HG03139 (cell line): ENCODE measurements around the gene LGALS7.

ENCODE experiments used
- ATAC-seq: cut with Tn5 transposase; IDR thresholded peaks from one replicate; pipeline ENCODE4 v1.9.1; 2021; ENCODE audit not compliant: unreplicated experiment

LGALS7 gene

DNA sequence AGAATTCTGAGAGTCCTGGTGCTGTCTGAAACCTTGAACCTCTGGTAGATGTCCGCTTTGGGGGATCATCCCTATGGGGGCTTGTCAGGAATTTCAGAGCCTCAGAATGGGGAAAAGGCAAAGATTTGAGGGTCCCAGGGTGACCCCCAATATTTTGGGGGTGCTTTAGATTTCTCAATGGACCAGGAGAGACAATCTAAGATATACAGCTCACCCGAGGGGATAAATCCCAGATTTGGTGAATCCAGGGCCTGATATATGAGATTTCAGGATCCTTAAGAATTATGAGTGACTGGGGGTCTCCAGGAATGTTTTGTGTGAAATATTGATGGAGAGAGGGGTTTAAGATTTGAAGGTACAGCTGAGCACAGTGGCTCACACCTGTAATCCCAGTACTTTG, 32.4 kb downstream of the LGALS7 start:
- no peak for ATAC-seq

DNA sequence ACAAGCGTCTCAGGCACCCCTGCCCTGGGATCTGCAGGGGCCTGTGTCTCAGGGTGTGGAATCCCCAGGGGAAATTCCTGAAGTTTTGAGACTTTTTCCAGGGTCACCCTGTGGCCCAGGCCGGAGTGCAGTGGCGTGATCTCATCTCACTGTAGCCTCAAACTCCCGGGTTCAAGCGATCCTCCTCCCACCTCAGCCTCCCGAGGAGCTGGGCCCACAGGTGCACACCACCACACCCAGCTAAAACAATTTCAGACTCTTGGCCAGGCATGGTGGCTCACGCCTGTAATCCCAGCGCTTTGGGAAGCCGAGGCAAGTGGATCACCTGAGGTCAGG, 33.1 kb downstream of the LGALS7 start:
- no peak for ATAC-seq

DNA sequence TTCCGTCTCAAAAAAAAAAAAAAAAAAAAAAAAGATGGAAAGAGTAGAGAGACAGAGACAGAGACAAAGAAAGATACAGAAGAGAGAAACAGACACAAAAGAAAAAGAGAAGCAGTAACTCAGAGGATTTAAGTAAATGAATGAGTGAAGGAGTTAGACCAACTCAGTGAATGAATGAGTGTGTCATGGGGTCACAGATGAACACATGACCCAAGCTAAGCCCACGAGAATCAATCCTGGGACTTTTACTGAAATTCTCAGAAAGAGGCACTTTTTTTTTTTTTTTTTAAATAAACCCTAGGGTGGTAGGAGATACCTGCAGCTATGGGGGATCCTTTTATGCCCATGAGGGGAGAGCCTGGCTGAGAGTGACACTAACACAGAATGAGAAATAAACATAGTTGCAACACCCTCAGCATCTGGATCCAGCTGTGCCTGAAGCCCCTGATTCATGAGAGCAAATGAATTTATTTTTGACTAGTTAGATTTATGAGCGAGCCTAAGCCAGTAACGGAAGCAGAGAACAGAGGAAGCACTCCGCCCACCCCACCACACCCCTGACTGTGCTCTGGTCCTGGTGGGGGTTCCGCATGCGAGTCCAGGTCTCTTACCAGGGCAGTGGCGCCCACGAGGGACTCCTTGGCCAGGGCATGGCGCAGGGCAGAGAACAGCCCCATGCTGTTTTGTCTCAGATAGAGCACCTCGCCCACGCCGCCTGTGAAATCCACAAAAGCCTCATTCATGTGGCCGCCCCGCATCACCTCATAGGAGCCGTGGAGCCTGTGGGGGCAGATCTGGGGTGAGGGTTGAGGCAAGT, 33.7 kb downstream of the LGALS7 start:
- no peak for ATAC-seq

DNA sequence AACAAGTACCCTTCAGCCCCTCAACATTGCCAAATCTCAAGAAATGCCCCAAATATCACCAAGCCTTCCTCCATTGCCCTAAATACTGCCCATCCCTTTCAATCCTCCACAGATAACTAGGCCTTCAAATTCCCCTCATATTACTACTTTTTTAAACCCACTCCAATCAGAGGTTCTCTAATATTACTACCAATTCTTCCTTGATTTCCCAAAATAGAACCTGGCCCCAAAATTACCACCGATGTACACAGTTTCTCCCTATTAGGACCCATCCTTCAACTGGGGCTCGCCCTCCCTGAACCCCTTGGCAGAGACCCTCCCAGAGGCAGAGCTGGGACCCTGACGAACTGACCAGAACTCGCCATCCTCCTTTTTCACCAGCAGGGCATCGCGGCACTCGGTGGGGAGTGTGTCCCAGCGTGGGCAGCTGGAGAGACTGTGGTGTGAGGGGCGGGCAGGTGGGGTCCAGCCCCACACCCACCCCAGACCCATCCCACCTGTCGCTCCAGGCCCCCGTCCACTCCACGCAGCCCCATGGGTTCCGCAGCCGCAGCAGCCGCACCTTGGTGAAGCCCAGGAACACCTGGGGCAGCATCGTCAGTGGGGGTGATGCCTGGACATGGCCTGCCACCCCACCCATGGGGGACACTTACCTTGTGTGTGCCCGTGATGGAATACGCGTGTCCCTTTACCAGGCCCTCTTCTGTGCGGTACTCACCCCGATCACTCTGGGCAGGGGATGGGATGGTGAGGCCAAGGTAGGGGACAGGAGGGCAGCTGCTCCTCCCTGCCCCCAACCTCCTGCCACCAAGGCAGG, 35.2 kb downstream of the LGALS7 start:
- ATAC-seq, result no peak

DNA sequence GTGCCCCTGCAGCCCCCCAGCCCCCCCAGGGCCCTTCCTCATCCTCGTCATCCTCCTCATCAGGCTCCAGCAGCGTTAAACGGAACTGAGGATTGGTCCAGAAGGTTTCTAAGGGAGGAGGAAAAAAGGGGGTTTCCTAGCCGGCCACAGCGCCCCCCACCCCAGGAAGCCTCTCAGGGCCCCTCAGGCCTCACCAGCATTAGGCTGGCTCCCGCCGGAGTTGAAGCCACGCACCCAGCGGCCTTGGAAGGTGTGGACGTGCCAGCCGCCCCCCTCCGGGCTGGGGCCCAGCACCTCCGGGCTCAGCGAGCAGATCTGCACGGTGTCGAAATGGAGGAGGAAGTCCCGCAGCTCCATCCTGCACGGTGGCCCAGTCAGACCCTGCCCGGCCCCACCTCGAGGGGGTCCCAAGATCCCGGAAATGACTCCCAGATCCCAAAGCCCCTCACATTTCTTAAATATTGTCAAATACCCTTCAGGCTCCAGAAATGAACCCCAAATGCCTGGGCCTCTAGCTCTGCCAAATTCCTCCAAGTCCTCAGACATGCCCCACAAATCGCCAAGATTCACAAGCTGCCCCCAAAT, 35.9 kb downstream of the LGALS7 start:
- ATAC-seq, result no peak

DNA sequence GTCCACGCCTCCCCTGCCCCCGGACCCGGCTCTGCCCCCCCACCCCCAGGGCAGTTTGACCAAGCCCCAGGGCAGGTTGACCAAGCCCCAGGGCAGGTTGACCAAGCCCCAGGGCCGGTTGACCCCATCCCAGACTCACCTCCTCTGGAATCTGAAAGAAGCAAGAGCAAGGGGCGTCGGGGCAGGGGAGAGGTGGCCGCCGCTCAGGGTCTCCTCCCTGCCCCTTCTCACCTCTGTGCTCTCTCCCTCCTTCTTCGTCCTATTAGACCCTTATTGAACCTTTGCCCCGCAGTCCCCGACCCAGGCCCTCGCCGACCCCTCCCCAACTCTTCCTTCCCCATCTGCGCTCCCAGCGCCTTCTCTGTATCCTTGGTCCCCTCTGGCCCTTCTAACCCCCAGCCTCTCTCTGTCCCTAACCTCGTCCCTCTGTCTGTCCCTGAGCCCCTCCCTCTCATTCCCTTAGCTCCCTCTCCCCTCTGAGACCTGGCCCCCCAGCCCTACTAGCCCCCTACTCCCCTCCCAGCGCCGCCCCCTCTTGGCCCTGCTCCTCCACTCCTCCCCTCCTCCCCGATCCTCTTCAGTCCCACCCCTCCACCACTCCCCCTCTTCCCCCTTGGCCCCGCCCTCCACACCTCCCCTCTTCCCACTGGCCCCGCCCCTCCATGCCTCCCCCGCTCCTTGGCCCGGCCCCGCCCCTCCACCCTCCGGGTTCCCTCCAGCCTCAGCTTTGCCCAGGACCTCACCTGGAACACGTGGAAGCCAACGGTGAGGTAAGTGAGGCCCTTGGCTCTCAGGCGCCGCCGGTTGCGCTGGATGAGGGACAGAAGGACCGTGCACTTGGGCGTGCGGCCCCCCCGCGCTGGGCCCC, 36.7 kb downstream of the LGALS7 start:
- no peak for ATAC-seq

DNA sequence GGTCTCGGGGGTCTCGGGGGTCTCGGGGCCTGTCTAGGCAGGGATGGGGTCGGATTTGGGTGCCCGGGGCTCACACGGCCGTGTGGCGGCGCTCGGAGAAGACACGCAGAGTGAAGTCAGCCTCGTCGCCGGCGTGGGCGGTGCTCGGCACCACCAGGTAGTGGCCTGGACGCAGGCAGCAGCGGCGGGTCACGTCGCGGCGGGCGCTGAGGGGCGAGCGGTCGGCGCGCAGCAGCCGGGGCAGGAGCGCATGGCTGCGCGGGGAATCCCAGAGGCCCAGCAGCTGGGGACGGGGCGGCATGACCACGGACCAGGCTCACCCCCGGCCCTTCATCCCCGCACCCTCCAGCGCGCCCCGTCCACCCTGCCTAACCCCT, 37.3 kb downstream of the LGALS7 start:
- no peak for ATAC-seq

DNA sequence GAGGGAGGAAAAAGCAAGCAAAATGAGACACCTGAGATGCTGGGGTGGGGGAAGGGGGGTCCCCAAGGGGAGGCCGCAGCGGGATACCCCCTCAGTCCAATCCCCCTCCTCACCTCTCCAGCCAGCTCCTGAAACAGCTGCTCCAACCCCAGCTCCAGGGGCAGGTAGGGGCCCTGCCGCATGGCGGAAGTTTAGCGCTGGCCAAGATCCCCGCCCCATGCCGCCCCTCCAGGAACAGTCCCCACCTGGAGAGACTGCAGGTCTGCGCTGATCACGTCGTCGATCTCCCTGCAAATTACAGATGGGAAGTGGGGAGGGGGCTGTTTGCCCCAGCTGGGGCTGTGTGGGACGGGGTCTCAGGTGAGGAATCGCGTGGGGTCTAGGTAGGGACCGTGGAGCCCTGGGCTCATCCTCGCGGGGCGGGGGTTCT, 38.0 kb downstream of the LGALS7 start:
- no peak for ATAC-seq

DNA sequence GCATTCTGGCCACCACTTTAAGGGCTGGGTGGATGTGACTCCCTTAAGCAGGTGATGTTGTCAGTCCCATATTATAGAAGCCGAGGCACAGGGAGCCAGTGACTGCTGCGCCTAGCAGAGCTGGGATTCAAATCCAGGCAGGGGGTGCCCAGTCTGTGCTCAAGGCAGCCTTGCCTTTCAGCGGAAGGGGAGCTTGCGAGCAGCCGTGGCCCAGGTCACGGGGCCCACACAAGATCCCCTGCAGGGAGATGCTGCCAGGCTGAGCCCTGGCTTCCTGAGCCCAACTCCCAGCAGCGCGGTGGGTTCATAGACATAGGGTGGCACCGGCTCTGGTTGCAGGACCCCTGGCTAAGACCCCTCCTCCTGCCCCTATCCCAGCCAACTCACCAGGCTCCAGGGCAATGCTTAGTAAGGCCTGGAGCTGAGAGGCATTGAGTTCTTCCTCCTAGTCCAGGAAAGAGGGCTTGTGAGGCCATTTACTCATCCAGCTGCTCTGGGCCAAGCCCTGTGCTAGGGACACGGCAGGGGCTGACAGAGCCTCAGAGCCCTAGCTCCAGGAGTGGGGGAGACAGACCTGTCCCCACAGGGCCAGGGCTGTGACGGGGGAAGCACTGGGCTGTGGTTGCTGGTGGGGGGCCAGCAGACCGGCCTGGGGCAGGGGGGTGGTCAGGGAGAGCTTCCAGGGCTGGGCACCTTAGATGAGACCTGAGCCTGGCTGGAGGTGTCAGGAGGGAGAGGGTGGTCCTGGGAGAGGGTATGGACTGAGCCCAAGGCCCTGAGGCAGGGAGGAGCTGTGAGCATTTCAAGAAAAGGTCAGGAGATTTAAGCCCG, 38.7 kb downstream of the LGALS7 start:
- ATAC-seq, result no peak

DNA sequence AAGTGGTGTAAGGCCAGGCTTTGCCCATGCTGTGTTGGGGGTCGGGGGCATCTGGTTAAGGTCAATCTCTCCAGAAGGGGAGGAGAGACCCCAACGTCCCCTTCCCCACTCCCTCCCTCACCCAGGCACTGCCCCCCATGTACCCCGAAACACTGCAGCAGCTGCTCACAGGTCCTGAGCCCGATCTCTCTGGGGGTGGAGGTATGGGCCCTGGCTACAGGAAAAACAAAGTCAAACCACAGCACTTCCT, 39.2 kb downstream of the LGALS7 start:
- no peak for ATAC-seq

DNA sequence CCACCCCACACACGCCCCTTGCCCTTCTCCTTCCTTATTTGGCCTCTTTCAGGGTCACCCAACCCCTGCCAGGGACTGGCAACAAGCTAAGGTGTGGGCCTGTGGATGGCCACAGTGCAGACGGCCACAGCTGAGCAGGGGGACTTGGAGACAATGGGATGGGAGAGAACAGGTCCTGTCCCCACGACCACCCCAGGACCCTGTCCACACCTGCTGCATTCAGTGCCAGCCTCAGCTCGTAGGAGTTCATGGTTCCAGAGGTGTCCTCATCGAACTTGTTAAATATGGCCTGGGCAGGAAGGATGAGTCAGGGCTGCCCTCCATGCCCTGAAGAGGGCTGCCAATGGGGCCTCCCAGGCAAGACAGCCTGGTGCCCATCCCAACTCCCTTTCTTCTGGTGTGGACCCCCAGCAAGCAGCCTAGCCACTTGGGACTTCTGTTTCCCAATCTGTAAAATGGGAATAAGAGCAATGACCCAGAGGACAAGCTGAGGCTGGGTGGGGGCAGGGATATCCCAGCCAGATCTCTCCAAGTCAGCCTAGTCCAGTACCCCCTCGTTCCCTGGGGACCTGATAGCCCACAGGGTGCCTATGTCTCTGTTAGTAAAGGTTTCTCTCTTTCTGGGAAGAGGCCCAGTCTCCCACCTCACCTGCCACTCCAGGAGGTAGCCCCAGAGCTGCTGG, 39.7 kb downstream of the LGALS7 start:
- no peak for ATAC-seq

DNA sequence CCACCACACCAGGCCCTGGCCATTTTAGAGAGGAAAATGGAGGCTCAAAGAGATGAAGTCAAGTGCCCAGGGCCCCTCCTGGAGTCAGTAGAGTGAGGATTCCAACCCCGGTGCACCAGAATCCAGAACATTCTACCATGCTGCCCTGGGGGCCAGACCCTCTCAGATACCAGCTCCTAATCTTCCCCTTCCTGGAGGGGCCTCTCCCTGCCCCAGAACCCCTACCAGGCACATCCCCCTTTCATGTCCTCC, 40.1 kb downstream of the LGALS7 start:
- no peak for ATAC-seq

DNA sequence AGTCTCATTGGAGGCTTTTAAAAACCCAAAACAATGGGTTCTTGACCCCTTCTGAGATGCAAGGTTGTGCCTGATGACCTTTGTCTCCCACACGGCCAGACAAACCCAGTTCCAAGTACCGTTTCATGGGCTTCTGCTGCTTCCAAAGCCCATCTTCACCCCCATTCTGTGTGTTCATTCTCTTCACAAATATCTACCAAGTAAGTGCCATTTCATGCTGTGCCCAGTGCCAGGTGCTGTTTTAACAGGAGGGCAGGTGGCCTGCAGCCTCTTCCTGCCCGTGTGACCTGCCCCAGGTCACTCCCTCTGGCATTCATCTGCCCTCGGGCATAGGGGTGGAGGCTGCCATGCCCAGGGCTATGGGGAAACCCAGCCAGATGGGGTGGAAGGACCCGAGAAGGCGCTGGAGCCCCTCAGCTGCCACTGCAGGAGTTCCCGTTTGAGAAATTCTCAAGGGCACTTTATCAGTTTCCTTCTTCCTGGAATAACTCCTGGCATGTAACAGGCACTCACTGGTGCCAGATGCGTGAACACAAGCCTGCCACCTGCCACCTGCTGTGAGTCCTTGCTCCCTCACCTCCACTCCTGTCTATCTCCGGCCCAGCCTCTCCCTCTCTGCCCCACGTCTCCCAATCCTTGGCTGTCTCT, 41.5 kb downstream of the LGALS7 start:
- no peak for ATAC-seq

DNA sequence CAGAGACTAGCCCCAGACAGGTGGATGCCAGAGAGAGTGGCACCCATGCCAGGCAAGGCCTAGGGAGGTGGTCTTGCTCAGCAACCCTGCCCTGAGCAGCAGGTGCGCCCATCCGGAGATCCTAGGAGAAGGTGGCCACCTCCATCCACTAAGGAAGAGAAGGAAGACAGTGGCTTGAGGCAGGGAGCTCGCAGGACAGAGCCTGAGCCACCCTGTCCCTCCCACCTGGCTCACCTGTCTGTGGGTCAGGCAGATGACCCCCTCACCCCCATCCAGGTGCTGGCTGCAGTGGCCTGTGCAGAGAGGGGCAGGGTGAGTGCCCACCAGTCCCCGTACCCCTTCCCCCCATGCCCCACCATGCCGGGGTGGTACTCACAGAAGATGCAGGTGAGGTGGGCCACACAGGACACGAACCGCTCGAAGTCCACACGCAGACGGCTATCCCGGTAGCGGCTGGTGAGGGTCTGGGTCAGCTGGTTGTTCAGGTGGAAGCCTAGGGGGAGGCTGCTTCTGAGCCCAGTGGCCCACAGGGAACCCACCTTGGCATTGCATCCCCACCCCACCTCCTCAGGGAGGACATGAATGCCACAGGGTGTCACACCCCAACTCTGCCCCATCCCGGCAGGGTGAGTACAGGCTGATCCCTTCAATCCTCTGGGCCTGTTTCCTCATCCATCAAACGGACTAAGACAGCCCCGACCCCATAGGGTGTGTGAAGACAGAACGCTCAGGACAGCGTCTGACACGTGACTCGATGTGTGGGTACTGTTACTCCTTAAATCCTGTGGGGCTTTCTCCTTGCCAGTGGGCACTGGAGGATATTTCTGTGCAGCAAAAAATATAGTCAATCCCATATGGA, 42.4 kb downstream of the LGALS7 start:
- no peak for ATAC-seq

DNA sequence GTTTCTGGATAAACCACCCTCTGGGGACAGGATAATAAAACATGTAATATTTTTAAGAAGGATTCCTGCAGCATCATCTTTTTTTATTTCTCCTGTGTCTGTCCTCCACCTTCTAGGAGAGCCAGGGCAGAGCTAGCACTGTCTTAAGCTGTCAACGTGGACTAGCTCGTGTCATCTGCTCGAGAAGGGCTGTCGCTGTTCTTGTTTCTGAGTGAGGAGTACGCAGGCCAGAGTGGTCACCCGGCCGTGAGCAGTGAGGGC, 42.9 kb downstream of the LGALS7 start:
- no peak for ATAC-seq

DNA sequence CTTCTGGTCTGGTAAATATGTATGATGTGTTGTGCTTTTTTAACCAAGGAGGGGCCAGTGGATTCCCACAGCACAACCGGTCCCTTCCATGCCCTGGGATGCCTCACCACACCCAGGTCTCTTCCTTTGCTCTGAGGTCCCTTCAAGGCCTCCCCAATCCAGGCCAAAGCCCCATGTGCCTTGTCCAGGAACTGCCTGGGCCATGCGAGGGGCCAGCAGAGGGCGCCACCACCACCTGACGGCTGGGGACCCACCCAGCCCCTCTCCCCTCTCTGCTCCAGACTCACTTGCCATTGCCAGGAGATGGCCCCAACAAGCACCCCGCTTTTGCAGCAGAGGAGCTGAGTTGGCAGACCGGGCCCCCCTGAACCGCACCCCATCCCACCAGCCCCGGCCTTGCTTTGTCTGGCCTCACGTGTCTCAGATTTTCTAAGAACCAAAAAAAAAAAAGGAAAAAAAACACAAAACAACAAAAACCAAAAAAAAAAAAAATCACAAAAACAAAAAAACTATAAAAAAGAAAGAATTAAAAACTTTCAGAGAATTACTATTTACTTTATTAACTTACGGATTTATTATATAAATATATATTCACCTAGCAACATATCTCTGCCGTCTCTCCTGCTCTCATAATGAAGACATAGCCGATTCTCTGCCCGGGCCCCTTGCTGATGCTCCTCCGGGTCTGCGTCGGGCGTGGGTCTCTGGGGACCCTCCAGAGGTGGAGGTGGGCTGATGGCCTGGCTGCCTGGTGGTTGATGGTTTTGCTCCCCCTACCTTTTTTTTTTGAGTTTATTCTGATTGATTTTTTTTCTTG, 43.5 kb downstream of the LGALS7 start:
- ATAC-seq, result no peak

DNA sequence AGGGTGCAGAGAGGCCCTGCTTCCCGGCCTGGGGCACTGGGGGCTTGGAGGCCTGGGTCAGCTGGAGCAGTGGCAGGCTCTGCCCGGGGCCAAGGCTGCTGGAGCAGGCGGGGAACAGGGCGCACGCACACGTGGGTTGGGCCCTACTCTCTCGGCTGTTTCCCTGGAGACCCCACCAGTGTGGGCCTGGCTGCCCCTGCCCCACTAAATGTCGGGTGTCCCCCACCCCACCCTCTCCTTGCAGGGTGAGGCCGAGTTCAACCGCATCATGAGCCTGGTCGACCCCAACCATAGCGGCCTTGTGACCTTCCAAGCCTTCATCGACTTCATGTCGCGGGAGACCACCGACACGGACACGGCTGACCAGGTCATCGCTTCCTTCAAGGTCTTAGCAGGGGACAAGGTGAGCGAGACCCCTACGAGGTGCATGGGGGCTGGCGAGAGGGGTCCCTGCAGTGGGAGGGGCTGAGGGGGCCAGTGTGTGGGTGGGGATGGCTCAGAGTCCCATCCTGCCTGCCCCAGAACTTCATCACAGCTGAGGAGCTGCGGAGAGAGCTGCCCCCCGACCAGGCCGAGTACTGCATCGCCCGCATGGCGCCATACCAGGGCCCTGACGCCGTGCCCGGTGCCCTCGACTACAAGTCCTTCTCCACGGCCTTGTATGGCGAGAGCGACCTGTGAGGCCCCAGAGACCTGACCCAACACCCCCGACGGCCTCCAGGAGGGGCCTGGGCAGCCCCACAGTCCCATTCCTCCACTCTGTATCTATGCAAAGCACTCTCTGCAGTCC, 44.4 kb downstream of the LGALS7 start:
- no peak for ATAC-seq
